GM23338 (cell line): Measurements from ENCODE around the gene CCSER2. TPM values are rescaled to one million over a fixed set of nuclear protein-coding genes. Genes with fewer than 3 reads are reported as not detected.

ENCODE experiments used
- ATAC-seq: fragments of 200-7000 bp; cut with Tn5 transposase; 3 replicates; pipeline ENCODE4 v1.9.1; 2020
- DNase-seq: peaks from one replicate; pipeline ENCODE4 v3.0.0-alpha.2; 2015; ENCODE audit warnings: low spot score
- H2AFZ ChIP-seq: fragments of 200-600 bp; sonication (generic); 2 replicates; pipeline ENCODE4 v1.8.0; 2016; ENCODE audit warnings: antibody characterized with exemption, mild to moderate bottlenecking, moderate library complexity
- H3F3A ChIP-seq: fragments of 200-600 bp; sonication (generic); replicated peaks from 2 replicates; pipeline ENCODE4 v1.8.0; 2017; ENCODE audit warnings: antibody characterized with exemption, mixed run types, low read depth
- H3K27ac ChIP-seq: fragments of 200-600 bp; sonication (generic); 2 replicates; pipeline ENCODE4 v1.6.1; 2016; ENCODE audit warnings: low read depth
- H3K27me3 ChIP-seq: fragments of 200-600 bp; sonication (generic); 2 replicates; pipeline ENCODE4 v1.8.0; 2016; ENCODE audit warnings: mild to moderate bottlenecking, mixed run types, moderate library complexity; ENCODE audit not compliant: insufficient read depth
- H3K36me3 ChIP-seq: fragments of 200-600 bp; sonication (generic); 2 replicates; pipeline ENCODE4 v1.8.0; 2016; ENCODE audit warnings: mild to moderate bottlenecking; ENCODE audit not compliant: insufficient read depth
- H3K4me1 ChIP-seq: fragments of 200-600 bp; sonication (generic); 2 replicates; pipeline ENCODE4 v1.8.0; 2016; ENCODE audit warnings: mild to moderate bottlenecking, moderate library complexity; ENCODE audit not compliant: insufficient read depth
- H3K4me2 ChIP-seq: fragments of 200-600 bp; sonication (generic); 2 replicates; pipeline ENCODE4 v1.7.1; 2017; ENCODE audit warnings: mixed run types
- H3K4me3 ChIP-seq: fragments of 200-600 bp; sonication (generic); 2 replicates; pipeline ENCODE4 v1.6.1; 2016; ENCODE audit warnings: mixed run types
- H3K79me2 ChIP-seq: fragments of 200-600 bp; sonication (generic); replicated peaks from 2 replicates; pipeline ENCODE4 v1.8.0; 2017; ENCODE audit warnings: mild to moderate bottlenecking; ENCODE audit not compliant: insufficient read depth
- H3K9me2 ChIP-seq: fragments of 200-600 bp; sonication (generic); 2 replicates; pipeline ENCODE4 v1.8.0; 2017; ENCODE audit not compliant: insufficient read depth
- H4K20me1 ChIP-seq: fragments of 200-600 bp; sonication (generic); replicated peaks from 2 replicates; pipeline ENCODE4 v1.8.0; 2017; ENCODE audit warnings: mild to moderate bottlenecking; ENCODE audit not compliant: insufficient read depth
- H3K27ac Mint-ChIP-seq: 2 replicates; pipeline ENCODE4 v1.8.0; 2020; ENCODE audit warnings: inconsistent platforms, mild to moderate bottlenecking, moderate library complexity, mixed read lengths
- H3K27me3 Mint-ChIP-seq: 3 replicates; pipeline ENCODE4 v1.8.0; 2022; ENCODE audit warnings: low read depth, mild to moderate bottlenecking, moderate library complexity, mixed read lengths, inconsistent platforms; ENCODE audit not compliant: insufficient read depth, poor library complexity
- H3K36me3 Mint-ChIP-seq: 3 replicates; pipeline ENCODE4 v1.8.0; 2021; ENCODE audit warnings: low read depth, mild to moderate bottlenecking, inconsistent platforms, moderate library complexity, mixed read lengths
- H3K4me1 Mint-ChIP-seq: 3 replicates; pipeline ENCODE4 v1.8.0; 2020; ENCODE audit warnings: mild to moderate bottlenecking, inconsistent platforms, mixed read lengths
- H3K4me3 Mint-ChIP-seq: 3 replicates; pipeline ENCODE4 v1.8.0; 2021; ENCODE audit warnings: moderate library complexity, mild to moderate bottlenecking, inconsistent platforms, mixed read lengths
- H3K9me3 Mint-ChIP-seq: 3 replicates; pipeline ENCODE4 v1.8.0; 2020; ENCODE audit warnings: moderate library complexity, mild to moderate bottlenecking, inconsistent platforms, mixed read lengths
- CREB1 ChIP-seq: fragments of 250-450 bp; sonication (Bioruptor Pico); IDR thresholded peaks from 2 replicates; pipeline ENCODE4 v1.5.0; 2020; ENCODE audit warnings: low read depth, mild to moderate bottlenecking, moderate library complexity
- CTCF ChIP-seq, 2 experiments: fragments of 200-600 bp in 1 of 2; sonication (generic) in 1 of 2; conservative IDR thresholded peaks; 2 replicates each; pipeline versions ENCODE4 v1.5.1 to v1.6.1; 2016 to 2017; ENCODE audit warnings: antibody characterized with exemption in 2 of 2, low read depth in 2 of 2, mild to moderate bottlenecking in 2 of 2, moderate library complexity in 1 of 2
- ETS1 ChIP-seq: IDR thresholded peaks from 2 replicates; pipeline ENCODE4 v1.6.1; 2016; ENCODE audit warnings: antibody characterized with exemption
- EZH2 ChIP-seq: fragments of 200-600 bp; sonication (generic); IDR thresholded peaks from one replicate; pipeline ENCODE4 v1.8.0; 2017; ENCODE audit warnings: antibody characterized with exemption, mild to moderate bottlenecking, low read depth; ENCODE audit not compliant: unreplicated experiment
- EZH2phosphoT487 ChIP-seq: fragments of 200-600 bp; sonication (generic); IDR thresholded peaks from one replicate; pipeline ENCODE4 v1.8.1; 2018; ENCODE audit warnings: antibody characterized with exemption; ENCODE audit not compliant: unreplicated experiment
- JUNB ChIP-seq: IDR thresholded peaks from one replicate; pipeline ENCODE4 v1.6.1; 2016; ENCODE audit warnings: antibody characterized with exemption; ENCODE audit not compliant: unreplicated experiment
- NANOG ChIP-seq: IDR thresholded peaks from 2 replicates; pipeline ENCODE4 v1.6.1; 2016; ENCODE audit warnings: antibody characterized with exemption, borderline replicate concordance
- POLR2AphosphoS5 ChIP-seq: IDR thresholded peaks from 2 replicates; pipeline ENCODE4 v1.6.1; 2016; ENCODE audit warnings: antibody characterized with exemption, low read depth
- REST ChIP-seq: IDR thresholded peaks from one replicate; pipeline ENCODE4 v1.6.1; 2018; ENCODE audit warnings: antibody characterized with exemption; ENCODE audit not compliant: unreplicated experiment
- STAT1 ChIP-seq: IDR thresholded peaks from one replicate; pipeline ENCODE4 v1.6.1; 2016; ENCODE audit warnings: antibody characterized with exemption; ENCODE audit not compliant: unreplicated experiment
- ZNF114 ChIP-seq: fragments of 250-450 bp; sonication (Bioruptor Pico); IDR thresholded peaks from 2 replicates; pipeline ENCODE4 v1.5.0; 2020; ENCODE audit warnings: mild to moderate bottlenecking, moderate library complexity
- ZNF331 ChIP-seq: fragments of 250-450 bp; sonication (Bioruptor Pico); IDR thresholded peaks from 2 replicates; pipeline ENCODE4 v1.5.0; 2020; ENCODE audit warnings: low read depth, mild to moderate bottlenecking, moderate library complexity
- polyA plus RNA-seq: library from polyadenylated mRNA; unstranded; fragments of >200 nt; fragmentation: Nextera tagmentation; extraction: Ambion mirVana; gene quantifications from 2 replicates; pipeline ENCODE4 v1.2.1, GENCODE V29; 2016
- total RNA-seq: library from RNA; depleted of rRNA; stranded (reverse); fragments of >200 nt; shearing (Covaris generic); gene quantifications from 2 replicates; pipeline ENCODE4 v1.2.3, GENCODE V29; 2014
- TF ChIP-seq, protein P1 (sequence below): fragments of 250-450 bp; sonication (Bioruptor Pico); IDR thresholded peaks from 2 replicates; pipeline ENCODE4 v1.5.0; 2020; ENCODE audit warnings: mild to moderate bottlenecking, moderate library complexity

The CCSER2 gene
- total and polyA plus RNA-seq, 2 experiments from 2014 or later = 30.6 to 37.2 TPM

- Histone ChIP-seq H4K20me1 (no peaks in the 10 kb centered on the region), H3K27me3 (no peaks in the 10 kb centered on the region), H3F3A (no peaks in the 10 kb centered on the region), H3K4me1 (no peaks in the 10 kb centered on the region), H3K9me2 (no peaks in the 10 kb centered on the region), H3K36me3 (peaks cover 7% of the 10 kb centered on the region; the same call in 1 of the 2 replicates), H3K4me3 (no peak overlapping the region), H3K27ac (no peak overlapping the region), H2AFZ (no peak overlapping the region), H3K79me2 (peaks cover 57% of the 10 kb centered on the region), H3K4me2 (no peak overlapping the region)
- no peaks in the 10 kb centered on the region for H3K4me1 Mint-ChIP-seq
- peaks cover 21% of the 10 kb centered on the region for H3K9me3 Mint-ChIP-seq
- no peaks in the 10 kb centered on the region for H3K27me3 Mint-ChIP-seq
- no peak for DNase-seq
- H3K27ac Mint-ChIP-seq = no peak overlapping the region
- TF ChIP-seq, protein P1, sequence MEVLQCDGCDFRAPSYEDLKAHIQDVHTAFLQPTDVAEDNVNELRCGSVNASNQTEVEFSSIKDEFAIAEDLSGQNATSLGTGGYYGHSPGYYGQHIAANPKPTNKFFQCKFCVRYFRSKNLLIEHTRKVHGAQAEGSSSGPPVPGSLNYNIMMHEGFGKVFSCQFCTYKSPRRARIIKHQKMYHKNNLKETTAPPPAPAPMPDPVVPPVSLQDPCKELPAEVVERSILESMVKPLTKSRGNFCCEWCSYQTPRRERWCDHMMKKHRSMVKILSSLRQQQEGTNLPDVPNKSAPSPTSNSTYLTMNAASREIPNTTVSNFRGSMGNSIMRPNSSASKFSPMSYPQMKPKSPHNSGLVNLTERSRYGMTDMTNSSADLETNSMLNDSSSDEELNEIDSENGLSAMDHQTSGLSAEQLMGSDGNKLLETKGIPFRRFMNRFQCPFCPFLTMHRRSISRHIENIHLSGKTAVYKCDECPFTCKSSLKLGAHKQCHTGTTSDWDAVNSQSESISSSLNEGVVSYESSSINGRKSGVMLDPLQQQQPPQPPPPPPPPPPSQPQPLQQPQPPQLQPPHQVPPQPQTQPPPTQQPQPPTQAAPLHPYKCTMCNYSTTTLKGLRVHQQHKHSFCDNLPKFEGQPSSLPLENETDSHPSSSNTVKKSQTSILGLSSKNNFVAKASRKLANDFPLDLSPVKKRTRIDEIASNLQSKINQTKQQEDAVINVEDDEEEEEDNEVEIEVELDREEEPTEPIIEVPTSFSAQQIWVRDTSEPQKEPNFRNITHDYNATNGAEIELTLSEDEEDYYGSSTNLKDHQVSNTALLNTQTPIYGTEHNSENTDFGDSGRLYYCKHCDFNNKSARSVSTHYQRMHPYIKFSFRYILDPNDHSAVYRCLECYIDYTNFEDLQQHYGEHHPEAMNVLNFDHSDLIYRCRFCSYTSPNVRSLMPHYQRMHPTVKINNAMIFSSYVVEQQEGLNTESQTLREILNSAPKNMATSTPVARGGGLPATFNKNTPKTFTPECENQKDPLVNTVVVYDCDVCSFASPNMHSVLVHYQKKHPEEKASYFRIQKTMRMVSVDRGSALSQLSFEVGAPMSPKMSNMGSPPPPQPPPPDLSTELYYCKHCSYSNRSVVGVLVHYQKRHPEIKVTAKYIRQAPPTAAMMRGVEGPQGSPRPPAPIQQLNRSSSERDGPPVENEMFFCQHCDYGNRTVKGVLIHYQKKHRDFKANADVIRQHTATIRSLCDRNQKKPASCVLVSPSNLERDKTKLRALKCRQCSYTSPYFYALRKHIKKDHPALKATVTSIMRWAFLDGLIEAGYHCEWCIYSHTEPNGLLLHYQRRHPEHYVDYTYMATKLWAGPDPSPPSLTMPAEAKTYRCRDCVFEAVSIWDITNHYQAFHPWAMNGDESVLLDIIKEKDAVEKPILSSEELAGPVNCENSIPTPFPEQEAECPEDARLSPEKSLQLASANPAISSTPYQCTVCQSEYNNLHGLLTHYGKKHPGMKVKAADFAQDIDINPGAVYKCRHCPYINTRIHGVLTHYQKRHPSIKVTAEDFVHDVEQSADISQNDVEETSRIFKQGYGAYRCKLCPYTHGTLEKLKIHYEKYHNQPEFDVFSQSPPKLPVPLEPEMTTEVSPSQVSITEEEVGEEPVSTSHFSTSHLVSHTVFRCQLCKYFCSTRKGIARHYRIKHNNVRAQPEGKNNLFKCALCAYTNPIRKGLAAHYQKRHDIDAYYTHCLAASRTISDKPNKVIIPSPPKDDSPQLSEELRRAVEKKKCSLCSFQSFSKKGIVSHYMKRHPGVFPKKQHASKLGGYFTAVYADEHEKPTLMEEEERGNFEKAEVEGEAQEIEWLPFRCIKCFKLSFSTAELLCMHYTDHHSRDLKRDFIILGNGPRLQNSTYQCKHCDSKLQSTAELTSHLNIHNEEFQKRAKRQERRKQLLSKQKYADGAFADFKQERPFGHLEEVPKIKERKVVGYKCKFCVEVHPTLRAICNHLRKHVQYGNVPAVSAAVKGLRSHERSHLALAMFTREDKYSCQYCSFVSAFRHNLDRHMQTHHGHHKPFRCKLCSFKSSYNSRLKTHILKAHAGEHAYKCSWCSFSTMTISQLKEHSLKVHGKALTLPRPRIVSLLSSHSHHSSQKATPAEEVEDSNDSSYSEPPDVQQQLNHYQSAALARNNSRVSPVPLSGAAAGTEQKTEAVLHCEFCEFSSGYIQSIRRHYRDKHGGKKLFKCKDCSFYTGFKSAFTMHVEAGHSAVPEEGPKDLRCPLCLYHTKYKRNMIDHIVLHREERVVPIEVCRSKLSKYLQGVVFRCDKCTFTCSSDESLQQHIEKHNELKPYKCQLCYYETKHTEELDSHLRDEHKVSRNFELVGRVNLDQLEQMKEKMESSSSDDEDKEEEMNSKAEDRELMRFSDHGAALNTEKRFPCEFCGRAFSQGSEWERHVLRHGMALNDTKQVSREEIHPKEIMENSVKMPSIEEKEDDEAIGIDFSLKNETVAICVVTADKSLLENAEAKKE = no peak
- TF ChIP-seq ETS1 = no peak
- no peak for TF ChIP-seq ZNF114
- no peak for TF ChIP-seq NANOG
- no peak for TF ChIP-seq CTCF (conservative IDR thresholded peaks at IDR 0.05; ENCODE audit: low read depth in 2 of 2)
- TF ChIP-seq CREB1 = no peak
- TF ChIP-seq ZNF331 (CRISPR knock-in tag) = no peak
- TF ChIP-seq JUNB = no peak
- TF ChIP-seq EZH2 = no peak
- no peak for TF ChIP-seq POLR2AphosphoS5
- TF ChIP-seq STAT1 = no peak
- no peak for TF ChIP-seq REST
- TF ChIP-seq EZH2phosphoT487 = no peak
- ATAC-seq = no peak
- peaks cover 27% of the 10 kb centered on the region for H3K36me3 Mint-ChIP-seq
- no peak overlapping the region for H3K4me3 Mint-ChIP-seq
Observed at GRCh38 chr10:84407388-84408049, 79.1 kb downstream of the CCSER2 start.
